Fibroblast of lung (primary cell): Measurements from ENCODE around the gene EEF1B2.
"Not testable (repeated sequence)": the region's sequence is repeated elsewhere in the genome, so short reads cannot be mapped to it uniquely, and the experiment has no call there.

ENCODE experiments used
- CTCF ChIP-seq, 2 donors: IDR thresholded peaks in 1 of 2; conservative IDR thresholded peaks in 1 of 2; 1 replicate in 1 of 2; 2 replicates in 1 of 2; pipeline ENCODE4 v1.5.1; 2011 to 2012; ENCODE audit warnings: low read length in 2 of 2, control low read depth in 1 of 2, inconsistent platforms in 1 of 2, low read depth in 1 of 2, mild to moderate bottlenecking in 1 of 2
- EZH2 ChIP-seq: IDR thresholded peaks from 2 replicates; pipeline ENCODE4 v1.5.1; 2012; ENCODE audit warnings: low read length, control low read depth, mild to moderate bottlenecking; ENCODE audit errors: missing control alignments

- not testable (repeated sequence) for TF ChIP-seq EZH2; CTCF (conservative IDR thresholded peaks at IDR 0.05 in 1 of 2, IDR thresholded peaks at IDR 0.05 in 1 of 2; ENCODE audit: low read depth in 1 of 2, low read length in 2 of 2)
Observed at GRCh38 chr2:206207316-206207715, 47.6 kb downstream of the EEF1B2 start.
